DND-41 (cell line): ENCODE measurements around the gene THG1L.

ENCODE experiments used
- EZH2 ChIP-seq: IDR thresholded peaks from 3 replicates; pipeline ENCODE4 v1.6.1; 2012; ENCODE audit warnings: borderline replicate concordance, low read depth, mild to moderate bottlenecking, moderate library complexity, low read length, inconsistent platforms; ENCODE audit not compliant: severe bottlenecking
- TF ChIP-seq, protein P1 (sequence below): IDR thresholded peaks from 2 replicates; pipeline ENCODE4 v1.5.1; 2012; ENCODE audit warnings: borderline replicate concordance, low read length, moderate library complexity, mild to moderate bottlenecking; ENCODE audit not compliant: poor library complexity, severe bottlenecking; ENCODE audit errors: extremely low read depth

DNA sequence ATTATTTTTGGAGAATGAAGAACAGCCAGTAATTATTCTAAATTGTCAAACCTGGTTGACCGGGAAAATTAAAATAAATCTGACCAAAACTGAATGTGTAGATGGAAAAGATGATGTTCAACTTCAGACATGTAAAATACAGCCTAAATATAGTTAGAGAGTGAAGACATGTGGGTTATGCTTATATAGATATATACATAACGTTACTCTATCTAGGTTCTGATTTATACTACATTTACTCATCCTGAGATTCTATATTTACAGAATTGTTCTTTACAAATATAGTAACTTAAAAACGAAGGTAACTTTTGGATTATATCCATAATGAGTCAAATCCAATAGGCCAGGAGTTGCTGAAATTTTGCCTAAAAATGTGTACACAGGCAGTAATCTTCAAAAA is 20.8 kb upstream of the THG1L start:
- no peak for TF ChIP-seq EZH2
- TF ChIP-seq, protein P1, sequence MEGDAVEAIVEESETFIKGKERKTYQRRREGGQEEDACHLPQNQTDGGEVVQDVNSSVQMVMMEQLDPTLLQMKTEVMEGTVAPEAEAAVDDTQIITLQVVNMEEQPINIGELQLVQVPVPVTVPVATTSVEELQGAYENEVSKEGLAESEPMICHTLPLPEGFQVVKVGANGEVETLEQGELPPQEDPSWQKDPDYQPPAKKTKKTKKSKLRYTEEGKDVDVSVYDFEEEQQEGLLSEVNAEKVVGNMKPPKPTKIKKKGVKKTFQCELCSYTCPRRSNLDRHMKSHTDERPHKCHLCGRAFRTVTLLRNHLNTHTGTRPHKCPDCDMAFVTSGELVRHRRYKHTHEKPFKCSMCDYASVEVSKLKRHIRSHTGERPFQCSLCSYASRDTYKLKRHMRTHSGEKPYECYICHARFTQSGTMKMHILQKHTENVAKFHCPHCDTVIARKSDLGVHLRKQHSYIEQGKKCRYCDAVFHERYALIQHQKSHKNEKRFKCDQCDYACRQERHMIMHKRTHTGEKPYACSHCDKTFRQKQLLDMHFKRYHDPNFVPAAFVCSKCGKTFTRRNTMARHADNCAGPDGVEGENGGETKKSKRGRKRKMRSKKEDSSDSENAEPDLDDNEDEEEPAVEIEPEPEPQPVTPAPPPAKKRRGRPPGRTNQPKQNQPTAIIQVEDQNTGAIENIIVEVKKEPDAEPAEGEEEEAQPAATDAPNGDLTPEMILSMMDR = no peak
